ENCODE results near the gene TCFL5. TPM values are rescaled to one million over a fixed set of nuclear protein-coding genes. Genes with fewer than 3 reads are reported as not detected.
A peak's percentile ranks its signal among the peaks of the same experiment; 100 is the strongest.

The TCFL5 gene
- total RNA-seq, 1 donor from 2014 or later = 8.2 TPM

GRCh38 chr20:62860924-62861691 lies 514 bp downstream of the TCFL5 start:
- intact Hi-C loops (cut with DNase I) = no loop called here
- Histone ChIP-seq H3K27ac (no peak overlapping the region), H3K27me3 (ENCODE audit: low read depth) (no peaks in the 10 kb centered on the region), H3K4me1 (peaks cover 14% of the 10 kb centered on the region), H3K4me3 (peak overlapping the region; percentile 51), H3K36me3 (peaks cover 4% of the 10 kb centered on the region), H3K9me3 (no peaks in the 10 kb centered on the region)
- no peak for DNase-seq
- TF ChIP-seq, protein P1, sequence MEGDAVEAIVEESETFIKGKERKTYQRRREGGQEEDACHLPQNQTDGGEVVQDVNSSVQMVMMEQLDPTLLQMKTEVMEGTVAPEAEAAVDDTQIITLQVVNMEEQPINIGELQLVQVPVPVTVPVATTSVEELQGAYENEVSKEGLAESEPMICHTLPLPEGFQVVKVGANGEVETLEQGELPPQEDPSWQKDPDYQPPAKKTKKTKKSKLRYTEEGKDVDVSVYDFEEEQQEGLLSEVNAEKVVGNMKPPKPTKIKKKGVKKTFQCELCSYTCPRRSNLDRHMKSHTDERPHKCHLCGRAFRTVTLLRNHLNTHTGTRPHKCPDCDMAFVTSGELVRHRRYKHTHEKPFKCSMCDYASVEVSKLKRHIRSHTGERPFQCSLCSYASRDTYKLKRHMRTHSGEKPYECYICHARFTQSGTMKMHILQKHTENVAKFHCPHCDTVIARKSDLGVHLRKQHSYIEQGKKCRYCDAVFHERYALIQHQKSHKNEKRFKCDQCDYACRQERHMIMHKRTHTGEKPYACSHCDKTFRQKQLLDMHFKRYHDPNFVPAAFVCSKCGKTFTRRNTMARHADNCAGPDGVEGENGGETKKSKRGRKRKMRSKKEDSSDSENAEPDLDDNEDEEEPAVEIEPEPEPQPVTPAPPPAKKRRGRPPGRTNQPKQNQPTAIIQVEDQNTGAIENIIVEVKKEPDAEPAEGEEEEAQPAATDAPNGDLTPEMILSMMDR (IDR thresholded peaks at IDR 0.05) = no peak
- no peak for ATAC-seq

DNA sequence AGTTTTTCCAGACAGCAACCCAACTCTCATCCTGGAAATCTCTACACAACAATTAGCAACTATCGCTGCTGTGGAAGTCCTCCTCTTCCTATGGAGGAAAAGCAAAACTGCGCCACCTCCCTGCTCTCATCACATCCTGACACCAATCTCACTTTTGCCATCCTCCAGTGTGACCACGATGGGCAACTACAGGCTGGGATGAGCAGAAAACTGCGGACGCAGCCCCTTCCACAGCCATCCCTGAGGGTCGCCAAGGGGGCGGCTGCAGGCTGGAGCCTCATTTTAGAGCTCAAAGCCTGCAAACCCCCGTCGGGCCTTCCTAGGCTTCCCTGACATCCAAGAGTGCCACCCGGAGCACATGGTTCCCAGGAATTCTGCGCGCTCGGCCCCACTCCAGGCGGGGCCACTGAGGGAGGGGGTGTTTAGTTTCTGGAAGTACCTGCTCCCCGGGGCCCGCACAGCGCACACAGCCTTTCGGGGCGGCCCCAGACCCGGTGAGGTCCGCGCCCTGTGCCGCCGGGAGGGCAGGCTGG lies 1.2 kb downstream of the TCFL5 start:
- Histone ChIP-seq H3K4me1 (peaks cover 14% of the 10 kb centered on the region), H3K27me3 (ENCODE audit: low read depth) (no peaks in the 10 kb centered on the region), H3K36me3 (peaks cover 4% of the 10 kb centered on the region), H3K4me3 (peak overlapping the region; percentile 41), H3K27ac (no peak overlapping the region), H3K9me3 (no peaks in the 10 kb centered on the region)
- ATAC-seq (no peak), DNase-seq (no peak)
- TF ChIP-seq, protein P1 (IDR thresholded peaks at IDR 0.05) = no peak
- intact Hi-C loops (cut with DNase I) = no loop called here

- TF ChIP-seq, protein P1 (IDR thresholded peaks at IDR 0.05) = no peak
- no peak overlapping the region for H3K27ac ChIP-seq
- intact Hi-C loops (cut with DNase I) = no loop called here
- peaks cover 5% of the 10 kb centered on the region for H3K36me3 ChIP-seq
- no peaks in the 10 kb centered on the region for H3K9me3 ChIP-seq
- ATAC-seq = no peak
- DNase-seq = no peak
- H3K27me3 ChIP-seq (ENCODE audit: low read depth) = no peaks in the 10 kb centered on the region
- no peak overlapping the region for H3K4me3 ChIP-seq
- H3K4me1 ChIP-seq = peaks cover 14% of the 10 kb centered on the region
These were observed 1.9 kb downstream of the TCFL5 start for GRCh38 chr20:62859721-62860120.

DNA sequence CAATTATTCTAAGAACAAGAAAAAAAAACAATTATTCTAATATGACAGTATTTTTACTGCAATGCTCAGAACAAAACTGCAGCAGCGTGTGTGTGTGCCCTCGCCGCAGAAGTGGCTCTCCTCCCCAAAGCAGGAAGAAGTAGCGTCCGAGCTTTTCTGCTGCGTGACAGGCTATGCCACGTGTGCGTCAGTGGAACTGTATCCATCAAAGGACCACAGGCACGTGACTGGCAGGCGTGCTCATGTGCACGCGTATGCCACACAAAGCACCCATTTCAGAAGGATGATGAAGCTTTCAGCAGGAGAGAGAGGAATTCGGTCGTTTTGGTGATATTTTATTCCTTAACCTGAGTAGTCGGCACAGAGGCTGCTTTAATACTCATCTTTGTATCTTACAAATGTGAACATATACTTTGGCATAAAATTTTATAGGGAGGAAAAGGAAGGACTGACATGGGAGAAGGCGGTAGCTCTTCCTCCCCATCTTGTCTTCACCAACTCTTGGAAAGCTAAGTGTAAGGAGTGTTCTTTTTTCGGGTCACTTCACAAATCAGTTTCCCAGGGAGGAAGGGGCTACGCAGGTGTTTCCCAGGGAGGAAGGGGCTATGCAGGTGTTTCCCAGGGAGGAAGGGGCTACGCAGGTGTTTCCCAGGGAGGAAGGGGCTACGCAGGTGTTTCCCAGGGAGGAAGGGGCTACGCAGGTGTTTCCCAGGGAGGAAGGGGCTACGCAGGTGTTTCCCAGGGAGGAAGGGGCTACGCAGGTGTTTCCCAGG lies 3.4 kb downstream of the TCFL5 start:
- H3K36me3 ChIP-seq = peaks cover 19% of the 10 kb centered on the region
- ATAC-seq (no peak), DNase-seq (no peak)
- TF ChIP-seq, protein P1 (IDR thresholded peaks at IDR 0.05) = no peak
- no peak overlapping the region for H3K4me3 ChIP-seq
- H3K4me1 ChIP-seq = peaks cover 14% of the 10 kb centered on the region
- H3K27me3 ChIP-seq (ENCODE audit: low read depth) = no peaks in the 10 kb centered on the region
- intact Hi-C loops (cut with DNase I) = no loop called here
- H3K27ac ChIP-seq = no peak overlapping the region
- no peaks in the 10 kb centered on the region for H3K9me3 ChIP-seq

GRCh38 chr20:62856931-62857619 lies 4.5 kb downstream of the TCFL5 start:
- DNase-seq (no peak), ATAC-seq (no peak)
- Histone ChIP-seq H3K4me3 (no peak overlapping the region), H3K36me3 (peaks cover 28% of the 10 kb centered on the region), H3K4me1 (peaks cover 11% of the 10 kb centered on the region), H3K27ac (no peak overlapping the region), H3K27me3 (ENCODE audit: low read depth) (no peaks in the 10 kb centered on the region), H3K9me3 (no peaks in the 10 kb centered on the region)
- TF ChIP-seq, protein P1 (IDR thresholded peaks at IDR 0.05) = no peak
- intact Hi-C loops (cut with DNase I) = no loop called here
